PC-3 (cell line): ENCODE results near the gene GRIP2. TPM values are rescaled to one million over a fixed set of nuclear protein-coding genes. Genes with fewer than 3 reads are reported as not detected.

Experiments
- ATAC-seq: fragments of 200-7000 bp; cut with Tn5 transposase; 2 replicates; pipeline ENCODE4 v1.9.1; 2020; ENCODE audit warnings: mild to moderate bottlenecking, moderate library complexity
- BruUV-seq: library from RNA; stranded (reverse); fragments of 400-500 nt; replicated peaks from 2 replicates; lab custom pipeline; 2021; lab: Mats Ljungman, UMichigan
- CTCF ChIA-PET: fragments of 300-600 bp; sonication (Branson Sonifier 250); formaldehyde crosslinking; loops from one replicate; lab custom pipeline; 2022; ENCODE audit warnings: antibody characterized with exemption; lab: Charles Lee
- POLR2A ChIA-PET: fragments of 300-600 bp; sonication (Branson Sonifier 250); formaldehyde crosslinking; loops from one replicate; lab custom pipeline; 2022; ENCODE audit warnings: antibody characterized with exemption; ENCODE audit not compliant: unreplicated experiment; lab: Charles Lee
- DNase-seq: peaks from one replicate; pipeline ENCODE4 v3.0.0-alpha.2; 2015
- H2AFZ ChIP-seq: fragments of 300-600 bp; sonication (generic); 2 replicates; pipeline ENCODE4 v1.6.0; 2016; ENCODE audit warnings: antibody characterized with exemption, low read length
- H3F3A ChIP-seq: fragments of 300-600 bp; sonication (generic); one replicate; pipeline ENCODE4 v1.6.0; 2017; ENCODE audit warnings: antibody characterized with exemption, low read length, control low read depth, mild to moderate bottlenecking; ENCODE audit not compliant: unreplicated experiment
- H3K27ac ChIP-seq: fragments of 300-600 bp; sonication (generic); 2 replicates; pipeline ENCODE4 v1.5.1; 2016; ENCODE audit warnings: mild to moderate bottlenecking, low read length
- H3K27me3 ChIP-seq: fragments of 300-600 bp; sonication (generic); 2 replicates; pipeline ENCODE4 v1.6.1; 2016; ENCODE audit warnings: low read length, mixed read lengths
- H3K36me3 ChIP-seq: fragments of 300-600 bp; sonication (generic); 2 replicates; pipeline ENCODE4 v1.6.1; 2016; ENCODE audit warnings: low read depth, mixed run types, low read length, mixed read lengths
- H3K4me1 ChIP-seq: fragments of 300-600 bp; sonication (generic); 2 replicates; pipeline ENCODE4 v1.5.1; 2016; ENCODE audit warnings: low read length; ENCODE audit not compliant: insufficient read depth
- H3K4me2 ChIP-seq: fragments of 300-600 bp; sonication (generic); 2 replicates; pipeline ENCODE4 v1.6.0; 2016; ENCODE audit warnings: low read length
- H3K4me3 ChIP-seq: fragments of 300-600 bp; sonication (generic); 2 replicates; pipeline ENCODE4 v1.5.1; 2016; ENCODE audit warnings: mild to moderate bottlenecking, low read length, mixed read lengths
- H3K79me2 ChIP-seq: fragments of 300-600 bp; sonication (generic); 2 replicates; pipeline ENCODE4 v1.6.1; 2017; ENCODE audit warnings: low read length, mixed read lengths
- H3K9ac ChIP-seq: fragments of 300-600 bp; sonication (generic); 2 replicates; pipeline ENCODE4 v1.6.0; 2016; ENCODE audit warnings: mild to moderate bottlenecking, low read length
- H3K9me2 ChIP-seq: fragments of 300-600 bp; sonication (generic); replicated peaks from 2 replicates; pipeline ENCODE4 v1.6.1; 2016; ENCODE audit warnings: mixed run types, low read length, mixed read lengths
- H3K9me3 ChIP-seq: fragments of 300-600 bp; sonication (generic); 2 replicates; pipeline ENCODE4 v1.6.1; 2016; ENCODE audit warnings: low read length, mixed read lengths
- H4K20me1 ChIP-seq: fragments of 300-600 bp; sonication (generic); 2 replicates; pipeline ENCODE4 v1.6.1; 2016; ENCODE audit warnings: low read length, mixed read lengths
- EZH2 ChIP-seq: fragments of 300-600 bp; sonication (generic); IDR thresholded peaks from one replicate; pipeline ENCODE4 v1.6.1; 2017; ENCODE audit warnings: antibody characterized with exemption, mild to moderate bottlenecking, low read length; ENCODE audit not compliant: unreplicated experiment
- EZH2phosphoT487 ChIP-seq: fragments of 300-600 bp; sonication (generic); IDR thresholded peaks from 2 replicates; pipeline ENCODE4 v1.6.1; 2018; ENCODE audit warnings: mild to moderate bottlenecking, antibody characterized with exemption, low read length, borderline replicate concordance
- intact Hi-C: fragments of 100-400 bp; cut with micrococcal nuclease; formaldehyde crosslinking; loops from 2 replicates; pipeline ENCODE4 v1.9.0; 2023
- total RNA-seq: library from RNA; depleted of rRNA; stranded (reverse); fragments of >200 nt; gene quantifications from 2 replicates; pipeline ENCODE4 v1.2.3, GENCODE V29; 2014
- TF ChIP-seq, protein P1 (sequence below): fragments of 300-600 bp; sonication (generic); conservative IDR thresholded peaks from 2 replicates; pipeline ENCODE4 v1.5.1; 2017; ENCODE audit warnings: antibody characterized with exemption, low read depth, mild to moderate bottlenecking, low read length

The GRIP2 gene
- total RNA-seq, 1 experiment from 2014 or later, result 0.36 TPM

DNA sequence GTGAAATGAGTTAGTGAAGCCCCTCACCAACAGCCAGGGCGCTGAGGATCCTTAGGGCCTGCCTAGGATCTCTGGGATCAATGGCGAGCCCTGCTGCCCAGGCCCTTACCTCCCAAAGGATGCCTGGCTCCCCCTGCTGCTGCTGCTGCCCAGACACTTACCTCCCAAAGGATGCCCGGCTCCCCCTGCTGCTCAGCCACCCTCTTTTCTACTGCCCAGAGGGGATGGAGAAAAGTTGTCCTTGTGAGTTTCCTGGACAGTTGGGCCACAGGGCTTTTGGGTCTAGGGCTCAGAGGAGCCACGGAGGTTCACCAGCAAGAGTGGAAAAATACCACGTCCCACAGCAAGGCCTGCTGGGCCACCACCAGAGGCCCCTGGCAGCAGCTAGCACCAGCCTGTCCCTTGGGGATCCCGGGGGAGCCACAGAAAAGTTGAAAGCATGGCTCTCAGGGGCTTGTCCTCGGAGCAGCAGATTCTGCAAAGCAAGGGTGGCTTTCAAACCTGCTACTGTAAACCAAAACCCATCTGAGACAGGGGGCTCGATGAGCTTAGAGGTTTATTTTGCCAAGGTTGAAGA, 78.3 kb downstream of the GRIP2 start:
- intact Hi-C loops, result loop anchor here (1.0 kb wide), 1 partner anchor 201 kb away; no protein-coding TSS in a partner anchor
- no peak overlapping the region for H3K27ac ChIP-seq
- ATAC-seq (peak; percentile 73), DNase-seq (peak; percentile 74)
- no peak overlapping the region for H3K9ac ChIP-seq
- no peak overlapping the region for H3K4me3 ChIP-seq
- peaks cover 12% of the 10 kb centered on the region for H3K4me1 ChIP-seq
- peaks cover 18% of the 10 kb centered on the region for H3K36me3 ChIP-seq
- POLR2A ChIA-PET, result no interaction called here
- H3K27me3 ChIP-seq, result no peaks in the 10 kb centered on the region
- CTCF ChIA-PET, result interaction anchor here (1.0 to 1.9 kb wide), 4 partner anchors 10 to 258 kb away, joined by 5 to 20 read pairs (median 11); partner anchors contain the start of gene SLC6A6
- H3K79me2 ChIP-seq, result no peaks in the 10 kb centered on the region
- H3K4me2 ChIP-seq, result no peak overlapping the region
- H3K9me2 ChIP-seq, result no peaks in the 10 kb centered on the region
- H3K9me3 ChIP-seq, result no peaks in the 10 kb centered on the region
- no peak overlapping the region for H2AFZ ChIP-seq
- H3F3A ChIP-seq, result peaks cover 6% of the 10 kb centered on the region
- H4K20me1 ChIP-seq, result no peaks in the 10 kb centered on the region
- no TSS peak for BruUV-seq
- TF ChIP-seq EZH2 (no peak), EZH2phosphoT487 (no peak)
- TF ChIP-seq, protein P1, sequence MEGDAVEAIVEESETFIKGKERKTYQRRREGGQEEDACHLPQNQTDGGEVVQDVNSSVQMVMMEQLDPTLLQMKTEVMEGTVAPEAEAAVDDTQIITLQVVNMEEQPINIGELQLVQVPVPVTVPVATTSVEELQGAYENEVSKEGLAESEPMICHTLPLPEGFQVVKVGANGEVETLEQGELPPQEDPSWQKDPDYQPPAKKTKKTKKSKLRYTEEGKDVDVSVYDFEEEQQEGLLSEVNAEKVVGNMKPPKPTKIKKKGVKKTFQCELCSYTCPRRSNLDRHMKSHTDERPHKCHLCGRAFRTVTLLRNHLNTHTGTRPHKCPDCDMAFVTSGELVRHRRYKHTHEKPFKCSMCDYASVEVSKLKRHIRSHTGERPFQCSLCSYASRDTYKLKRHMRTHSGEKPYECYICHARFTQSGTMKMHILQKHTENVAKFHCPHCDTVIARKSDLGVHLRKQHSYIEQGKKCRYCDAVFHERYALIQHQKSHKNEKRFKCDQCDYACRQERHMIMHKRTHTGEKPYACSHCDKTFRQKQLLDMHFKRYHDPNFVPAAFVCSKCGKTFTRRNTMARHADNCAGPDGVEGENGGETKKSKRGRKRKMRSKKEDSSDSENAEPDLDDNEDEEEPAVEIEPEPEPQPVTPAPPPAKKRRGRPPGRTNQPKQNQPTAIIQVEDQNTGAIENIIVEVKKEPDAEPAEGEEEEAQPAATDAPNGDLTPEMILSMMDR, result peak; percentile 97

DNA sequence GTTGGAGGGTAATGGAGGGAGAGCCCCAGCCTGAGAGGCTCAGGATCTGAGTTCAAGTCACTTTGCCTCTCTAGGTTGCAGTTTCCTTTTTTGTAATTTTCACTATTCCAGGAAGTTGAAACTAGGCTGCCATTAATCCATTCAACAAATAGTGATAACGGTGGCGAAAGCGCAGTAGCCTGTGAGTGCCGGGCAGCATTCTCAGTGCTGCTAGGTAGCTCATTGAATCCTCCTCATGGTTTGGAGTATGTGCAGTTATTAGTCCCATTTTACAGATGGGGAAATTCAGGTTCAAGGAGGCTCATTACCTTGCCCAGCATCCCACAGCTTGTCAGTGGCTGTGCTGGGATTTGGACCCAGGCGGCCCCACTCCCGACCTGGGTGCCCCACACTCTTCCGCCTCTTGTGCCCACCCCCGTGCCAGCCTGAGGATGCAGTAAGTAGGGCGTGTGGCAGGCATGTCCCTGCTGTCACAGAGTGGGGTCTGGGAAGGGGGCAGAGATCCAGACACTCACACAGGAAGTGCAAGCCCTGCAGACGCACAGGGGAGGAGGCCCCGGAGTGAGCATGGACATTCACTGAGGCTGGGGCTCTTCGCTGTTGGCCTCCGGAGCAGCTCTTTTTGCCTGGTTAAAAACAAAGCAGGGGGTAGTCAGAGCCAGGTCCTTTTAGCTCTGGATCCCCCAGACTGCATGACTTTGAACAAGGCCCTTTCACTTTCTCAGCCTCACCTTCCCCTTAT, 79.0 kb downstream of the GRIP2 start:
- no peaks in the 10 kb centered on the region for H3K79me2 ChIP-seq
- H4K20me1 ChIP-seq, result no peaks in the 10 kb centered on the region
- DNase-seq (no peak), ATAC-seq (no peak)
- peak overlapping the region; percentile 23; the same call in 1 of the 2 replicates for H3K4me2 ChIP-seq
- BruUV-seq, result no TSS peak
- no peak for TF ChIP-seq EZH2phosphoT487
- no peak for TF ChIP-seq EZH2
- TF ChIP-seq, protein P1, result no peak
- H3K9ac ChIP-seq, result no peak overlapping the region
- H3K27ac ChIP-seq, result no peak overlapping the region
- CTCF ChIA-PET, result interaction anchor here (0.5 to 1.9 kb wide), 5 partner anchors 9 to 258 kb away, joined by 5 to 20 read pairs (median 9); partner anchors contain the start of gene SLC6A6
- peaks cover 6% of the 10 kb centered on the region for H3F3A ChIP-seq
- H2AFZ ChIP-seq, result no peak overlapping the region
- H3K27me3 ChIP-seq, result no peaks in the 10 kb centered on the region
- intact Hi-C loops, result loop anchor here (1.0 kb wide), 1 partner anchor 200 kb away; no protein-coding TSS in a partner anchor
- H3K4me3 ChIP-seq, result no peak overlapping the region
- no peaks in the 10 kb centered on the region for H3K9me3 ChIP-seq
- peaks cover 18% of the 10 kb centered on the region for H3K36me3 ChIP-seq
- POLR2A ChIA-PET, result no interaction called here
- no peaks in the 10 kb centered on the region for H3K9me2 ChIP-seq
- H3K4me1 ChIP-seq, result peaks cover 12% of the 10 kb centered on the region
